Activated CD8-positive, alpha-beta T cell treated with anti-CD3 and anti-CD28 coated beads for 36 hours (primary cell): ENCODE results near the gene SORCS2. TPM values are rescaled to one million over a fixed set of nuclear protein-coding genes. Genes with fewer than 3 reads are reported as not detected.

Experiments
- ATAC-seq: fragments of 200-7000 bp; cut with Tn5 transposase; one replicate; pipeline ENCODE4 v1.10.0; 2021; ENCODE audit warnings: mild to moderate bottlenecking, moderate library complexity
- CTCF ChIA-PET: fragments of 350-600 bp; sonication (Branson Sonifier 250); formaldehyde crosslinking; loops from one replicate; lab custom pipeline; 2021; ENCODE audit warnings: antibody characterized with exemption; lab: Charles Lee
- POLR2A ChIA-PET: fragments of 350-600 bp; sonication (Branson Sonifier 250); formaldehyde crosslinking; loops from one replicate; lab custom pipeline; 2021; ENCODE audit warnings: antibody characterized with exemption; lab: Charles Lee
- DNase-seq: peaks from one replicate; pipeline ENCODE4 v3.0.0-alpha.2; 2020
- H3K27ac Mint-ChIP-seq: one replicate; pipeline ENCODE4 v1.8.0; 2021; ENCODE audit warnings: mild to moderate bottlenecking, mixed read lengths
- H3K27me3 Mint-ChIP-seq: one replicate; pipeline ENCODE4 v1.8.0; 2021; ENCODE audit warnings: mixed read lengths
- H3K36me3 Mint-ChIP-seq: one replicate; pipeline ENCODE4 v1.8.0; 2021; ENCODE audit warnings: low read depth, mixed read lengths
- H3K4me1 Mint-ChIP-seq: one replicate; pipeline ENCODE4 v1.8.0; 2021; ENCODE audit warnings: low read depth, mixed read lengths
- H3K4me3 Mint-ChIP-seq: one replicate; pipeline ENCODE4 v1.8.0; 2021; ENCODE audit warnings: mild to moderate bottlenecking, moderate library complexity, mixed read lengths
- H3K9me3 Mint-ChIP-seq: one replicate; pipeline ENCODE4 v1.8.0; 2021; ENCODE audit warnings: mixed read lengths
- intact Hi-C: fragments of 100-400 bp; cut with micrococcal nuclease; formaldehyde crosslinking; loops from one replicate; pipeline ENCODE4 v1.10.0; 2022
- total RNA-seq, 2 experiments: library from RNA; stranded (reverse); gene quantifications; one replicate each; pipeline ENCODE4 v1.2.3, GENCODE V29; 2021
- TF ChIP-seq, protein P1 (sequence below): fragments of 200-600 bp; IDR thresholded peaks from one replicate; pipeline ENCODE4 v1.8.0; 2022; ENCODE audit warnings: antibody characterized with exemption, mild to moderate bottlenecking

SORCS2 gene
- total RNA-seq, 2 experiments from 2014 or later, result 0.05 TPM; not detected in 1

GRCh38 chr4:7736436-7737267 is 544.3 kb downstream of the SORCS2 start:
- Mint-ChIP-seq H3K4me3 (no peak overlapping the region), H3K27me3 (no peaks in the 10 kb centered on the region), H3K9me3 (no peaks in the 10 kb centered on the region), H3K27ac (no peak overlapping the region), H3K4me1 (no peaks in the 10 kb centered on the region), H3K36me3 (no peaks in the 10 kb centered on the region)
- DNase-seq (no peak), ATAC-seq (no peak)
- POLR2A ChIA-PET, result no interaction called here
- CTCF ChIA-PET, result no interaction called here
- intact Hi-C loops, result no loop called here
- TF ChIP-seq, protein P1, sequence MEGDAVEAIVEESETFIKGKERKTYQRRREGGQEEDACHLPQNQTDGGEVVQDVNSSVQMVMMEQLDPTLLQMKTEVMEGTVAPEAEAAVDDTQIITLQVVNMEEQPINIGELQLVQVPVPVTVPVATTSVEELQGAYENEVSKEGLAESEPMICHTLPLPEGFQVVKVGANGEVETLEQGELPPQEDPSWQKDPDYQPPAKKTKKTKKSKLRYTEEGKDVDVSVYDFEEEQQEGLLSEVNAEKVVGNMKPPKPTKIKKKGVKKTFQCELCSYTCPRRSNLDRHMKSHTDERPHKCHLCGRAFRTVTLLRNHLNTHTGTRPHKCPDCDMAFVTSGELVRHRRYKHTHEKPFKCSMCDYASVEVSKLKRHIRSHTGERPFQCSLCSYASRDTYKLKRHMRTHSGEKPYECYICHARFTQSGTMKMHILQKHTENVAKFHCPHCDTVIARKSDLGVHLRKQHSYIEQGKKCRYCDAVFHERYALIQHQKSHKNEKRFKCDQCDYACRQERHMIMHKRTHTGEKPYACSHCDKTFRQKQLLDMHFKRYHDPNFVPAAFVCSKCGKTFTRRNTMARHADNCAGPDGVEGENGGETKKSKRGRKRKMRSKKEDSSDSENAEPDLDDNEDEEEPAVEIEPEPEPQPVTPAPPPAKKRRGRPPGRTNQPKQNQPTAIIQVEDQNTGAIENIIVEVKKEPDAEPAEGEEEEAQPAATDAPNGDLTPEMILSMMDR, result no peak

GRCh38 chr4:7737268-7737645 is 544.9 kb downstream of the SORCS2 start:
- DNase-seq, result no peak
- no peak for ATAC-seq
- Mint-ChIP-seq H3K9me3 (no peaks in the 10 kb centered on the region), H3K36me3 (no peaks in the 10 kb centered on the region), H3K27me3 (no peaks in the 10 kb centered on the region), H3K27ac (no peak overlapping the region), H3K4me3 (no peak overlapping the region), H3K4me1 (no peaks in the 10 kb centered on the region)
- POLR2A ChIA-PET, result no interaction called here
- CTCF ChIA-PET, result no interaction called here
- TF ChIP-seq, protein P1, result no peak
- intact Hi-C loops, result no loop called here

DNA sequence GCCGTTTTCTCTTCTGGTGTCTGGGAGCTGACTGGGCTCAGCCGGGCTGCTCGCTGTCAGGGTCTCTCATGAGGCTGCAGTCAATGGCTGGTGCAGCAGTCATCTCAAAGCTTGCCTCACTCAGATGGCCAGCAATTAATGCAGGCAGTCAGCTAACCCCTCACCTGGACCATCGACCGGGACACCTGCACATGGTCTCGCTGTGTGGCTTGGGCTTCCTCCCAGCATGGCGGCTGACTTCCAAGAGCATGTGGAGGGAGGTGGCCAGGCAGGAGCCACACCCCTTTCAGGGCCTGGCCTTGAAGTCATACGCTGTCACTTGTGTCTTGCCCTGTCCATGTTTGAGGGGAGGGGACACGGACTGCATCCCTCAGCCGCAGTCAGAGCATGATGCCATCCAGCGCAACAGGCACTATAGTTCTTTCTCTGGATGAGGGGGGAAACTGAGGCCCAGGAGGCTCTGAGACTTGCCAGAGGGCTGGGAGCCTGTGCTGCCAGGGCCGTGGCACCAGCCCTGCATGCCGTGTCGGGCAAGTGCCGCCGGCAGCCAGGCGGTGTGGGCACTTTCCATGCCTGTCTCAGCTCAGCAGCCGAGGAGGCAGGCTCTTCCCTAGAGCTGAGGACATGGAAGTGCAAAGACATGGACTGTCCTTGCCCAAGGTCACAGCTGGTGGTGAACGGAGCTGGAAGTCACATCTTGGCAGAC is 545.6 kb downstream of the SORCS2 start:
- H3K27me3 Mint-ChIP-seq, result no peaks in the 10 kb centered on the region
- no peak overlapping the region for H3K27ac Mint-ChIP-seq
- ATAC-seq, result no peak
- ChIA-PET POLR2A (no interaction called here), CTCF (interaction anchor here (1.3 kb wide), 1 partner anchor 64 kb away, joined by 3 read pairs; no protein-coding TSS in a partner anchor)
- TF ChIP-seq, protein P1, result no peak
- no peak for DNase-seq
- intact Hi-C loops, result no loop called here
- H3K4me1 Mint-ChIP-seq, result no peaks in the 10 kb centered on the region
- H3K9me3 Mint-ChIP-seq, result no peaks in the 10 kb centered on the region
- no peaks in the 10 kb centered on the region for H3K36me3 Mint-ChIP-seq
- no peak overlapping the region for H3K4me3 Mint-ChIP-seq

- H3K4me3 Mint-ChIP-seq, result no peak overlapping the region
- no peaks in the 10 kb centered on the region for H3K4me1 Mint-ChIP-seq
- no peaks in the 10 kb centered on the region for H3K27me3 Mint-ChIP-seq
- TF ChIP-seq, protein P1, result no peak
- DNase-seq, result no peak
- POLR2A ChIA-PET, result no interaction called here
- H3K27ac Mint-ChIP-seq, result no peak overlapping the region
- H3K36me3 Mint-ChIP-seq, result no peaks in the 10 kb centered on the region
- no peak for ATAC-seq
- intact Hi-C loops, result no loop called here
- CTCF ChIA-PET, result interaction anchor here (1.3 kb wide), 1 partner anchor 63 kb away, joined by 3 read pairs; no protein-coding TSS in a partner anchor
- H3K9me3 Mint-ChIP-seq, result no peaks in the 10 kb centered on the region
Observed at GRCh38 chr4:7738458-7739076, 546.2 kb downstream of the SORCS2 start.
